ENCODE measurements around the gene TMEM141.
"Not testable (repeated sequence)": the region's sequence is repeated elsewhere in the genome, so short reads cannot be mapped to it uniquely, and the experiment has no call there.

The TMEM141 gene

DNA sequence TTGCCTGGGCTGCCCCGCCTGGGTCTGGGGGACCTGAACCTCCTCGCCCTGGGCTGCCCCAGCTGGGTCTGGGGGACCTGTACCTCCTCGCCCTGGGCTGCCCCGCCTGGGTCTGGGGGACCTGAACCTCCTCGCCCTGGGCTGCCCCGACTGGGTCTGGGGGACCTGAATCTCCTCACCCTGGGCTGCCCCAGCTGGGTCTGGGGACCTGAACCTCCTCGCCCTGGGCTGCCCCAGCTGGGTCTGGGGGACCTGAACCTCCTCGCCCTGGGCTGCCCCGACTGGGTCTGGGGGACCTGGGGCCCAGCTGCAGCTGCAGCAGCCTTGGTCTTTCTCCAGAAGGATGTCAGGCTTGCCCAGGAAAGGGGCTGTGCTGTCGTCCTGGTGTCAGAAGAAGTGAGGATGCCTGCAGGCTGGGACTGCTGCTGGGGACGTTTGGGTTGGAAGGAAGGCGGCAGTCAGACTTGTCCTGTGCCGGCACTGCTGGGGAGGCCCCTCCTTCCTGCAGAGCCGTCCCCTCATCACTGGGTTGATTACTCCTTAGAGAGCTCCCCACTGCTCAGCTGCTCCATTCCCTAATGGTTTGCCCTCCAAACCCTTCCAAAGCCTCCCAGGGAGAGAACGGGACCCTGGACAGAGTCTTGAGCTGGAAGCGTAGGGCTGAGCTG lies 42.4 kb downstream of the TMEM141 start:
- DNase-seq (ENCODE audit: low read depth, low spot score) = not testable (repeated sequence)

DNA sequence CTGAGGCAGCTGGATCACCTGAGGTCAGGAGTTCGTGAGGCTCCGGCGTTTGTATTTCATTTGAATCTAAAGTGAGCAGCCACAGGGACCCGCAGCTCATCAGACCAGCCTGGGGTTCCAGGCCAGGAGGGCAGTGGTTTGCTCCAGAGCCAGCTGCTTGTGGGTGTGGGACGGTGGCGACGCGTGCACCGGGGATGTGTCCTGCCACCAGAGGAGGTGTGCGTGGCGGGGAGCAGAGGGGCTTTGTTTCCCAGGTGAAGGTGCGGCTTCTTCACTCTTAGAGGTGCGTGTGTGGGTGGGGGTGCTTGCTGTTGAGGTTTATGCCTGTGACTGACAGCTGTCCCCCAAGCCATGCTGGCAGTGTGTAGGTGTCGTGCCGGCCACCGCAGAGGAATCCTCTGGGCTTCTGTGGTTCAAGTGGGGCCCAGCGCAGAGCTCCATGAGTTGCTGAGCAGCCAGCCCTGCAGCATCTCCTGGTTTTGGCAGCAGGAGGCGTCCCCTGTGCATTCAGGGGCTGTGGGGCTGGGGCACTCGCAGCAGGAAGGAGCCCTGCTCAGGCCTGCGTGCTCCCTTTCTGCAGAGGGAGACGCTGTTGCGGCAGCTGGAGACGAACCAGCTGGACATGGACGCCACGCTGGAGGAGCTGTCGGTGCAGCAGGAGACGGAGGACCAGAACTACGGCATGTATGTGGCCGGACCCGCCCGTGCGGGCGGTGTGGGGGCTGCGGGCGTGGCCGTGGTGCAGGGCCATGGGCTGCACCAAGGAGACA lies 44.2 kb downstream of the TMEM141 start:
- no peak for DNase-seq (ENCODE audit: low read depth, low spot score)

DNA sequence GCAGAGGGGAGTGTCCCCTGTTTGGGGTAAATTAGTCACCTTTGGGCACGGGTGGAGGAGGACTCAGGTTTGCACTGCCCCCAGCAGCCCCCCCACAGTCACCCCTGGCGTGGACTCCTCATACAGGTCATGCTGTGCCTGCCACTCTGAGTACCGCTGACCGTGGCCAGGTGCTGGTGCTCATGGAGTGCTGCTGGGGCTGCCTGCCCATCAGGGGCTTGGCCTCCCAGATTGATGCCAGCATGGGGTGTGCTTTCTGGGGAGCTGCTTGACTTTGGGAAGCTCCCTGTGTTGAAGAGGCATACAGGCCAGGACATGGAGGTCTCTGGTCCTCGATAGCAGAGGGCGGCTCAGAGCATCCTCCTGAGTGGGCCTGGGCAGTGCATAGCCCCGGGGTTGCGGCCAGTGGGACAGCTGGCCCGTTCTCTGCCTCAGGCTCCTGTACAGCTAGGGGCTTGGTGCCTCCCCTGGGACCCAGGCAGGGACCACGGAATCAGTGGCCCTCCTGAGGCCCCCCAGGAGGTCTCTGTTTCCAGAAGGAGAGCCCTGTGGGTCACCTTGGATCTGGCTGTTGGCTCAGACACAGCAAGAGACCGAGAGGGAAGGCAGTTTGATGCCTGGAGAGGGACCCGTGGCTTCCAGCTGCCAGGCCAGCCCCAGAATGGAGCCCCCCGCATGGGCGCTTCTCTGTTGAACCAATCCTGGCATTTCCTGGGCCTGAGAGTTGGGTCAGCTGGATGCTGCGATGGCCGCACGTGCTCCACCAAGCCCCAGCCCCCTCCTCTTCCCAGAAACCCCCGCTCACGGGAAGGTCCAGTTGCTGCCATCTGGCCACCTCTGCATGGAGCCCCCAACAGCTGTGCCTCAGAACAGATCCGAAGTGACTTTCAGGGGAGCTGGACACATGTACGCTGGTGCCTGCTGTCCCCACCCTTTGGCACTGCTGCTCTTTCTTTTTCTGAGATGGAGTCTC lies 45.1 kb downstream of the TMEM141 start:
- DNase-seq (ENCODE audit: low read depth, low spot score) = no peak

DNA sequence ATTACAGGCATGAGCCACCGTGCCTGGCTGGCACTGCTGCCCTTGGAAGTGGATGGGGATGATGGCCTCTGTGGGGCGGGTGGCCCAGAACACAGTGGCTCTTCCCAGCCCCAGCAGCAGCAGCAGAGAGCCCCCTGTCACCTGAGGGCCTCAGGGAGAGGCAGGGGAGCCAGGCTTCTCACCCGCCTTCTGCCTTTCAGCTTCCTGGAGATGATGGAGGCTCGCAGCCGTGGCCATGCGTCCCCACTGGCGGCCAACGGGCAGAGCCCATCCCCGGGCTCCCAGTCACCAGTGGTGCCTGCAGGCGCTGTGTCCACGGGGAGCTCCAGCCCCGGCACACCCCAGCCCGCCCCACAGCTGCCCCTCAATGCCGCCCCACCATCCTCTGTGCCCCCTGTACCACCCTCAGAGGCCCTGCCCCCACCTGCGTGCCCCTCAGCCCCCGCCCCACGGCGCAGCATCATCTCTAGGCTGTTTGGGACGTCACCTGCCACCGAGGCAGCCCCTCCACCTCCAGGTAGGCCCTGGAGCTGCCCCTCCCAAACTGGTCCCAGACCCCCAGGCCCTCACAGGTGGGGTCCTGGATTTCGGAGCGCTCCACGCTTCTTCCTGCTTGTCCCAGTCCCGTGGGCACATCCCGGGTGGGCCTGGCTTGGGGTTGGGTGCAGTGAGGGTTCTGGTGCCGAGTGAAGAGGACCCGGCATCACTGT lies 46.2 kb downstream of the TMEM141 start:
- DNase-seq (ENCODE audit: low read depth, low spot score) = no peak

DNA sequence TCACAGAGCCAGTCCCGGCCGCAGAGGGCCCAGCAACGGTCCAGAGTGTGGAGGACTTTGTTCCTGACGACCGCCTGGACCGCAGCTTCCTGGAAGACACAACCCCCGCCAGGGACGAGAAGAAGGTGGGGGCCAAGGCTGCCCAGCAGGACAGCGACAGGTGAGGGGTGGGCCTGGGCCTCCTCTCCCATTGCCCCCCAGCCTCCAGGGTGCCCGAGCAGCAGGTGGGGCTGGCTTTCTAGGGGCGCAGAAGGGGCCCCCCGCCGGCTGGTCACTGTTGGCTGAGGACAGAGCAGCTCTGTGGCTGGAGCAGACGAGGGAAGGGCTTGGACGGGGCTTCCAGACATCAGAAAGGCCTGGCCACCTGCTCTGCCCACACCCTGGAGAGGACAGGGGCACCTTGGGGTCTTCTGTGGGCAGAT lies 46.7 kb downstream of the TMEM141 start:
- DNase-seq (ENCODE audit: low read depth, low spot score) = not testable (repeated sequence)

DNA sequence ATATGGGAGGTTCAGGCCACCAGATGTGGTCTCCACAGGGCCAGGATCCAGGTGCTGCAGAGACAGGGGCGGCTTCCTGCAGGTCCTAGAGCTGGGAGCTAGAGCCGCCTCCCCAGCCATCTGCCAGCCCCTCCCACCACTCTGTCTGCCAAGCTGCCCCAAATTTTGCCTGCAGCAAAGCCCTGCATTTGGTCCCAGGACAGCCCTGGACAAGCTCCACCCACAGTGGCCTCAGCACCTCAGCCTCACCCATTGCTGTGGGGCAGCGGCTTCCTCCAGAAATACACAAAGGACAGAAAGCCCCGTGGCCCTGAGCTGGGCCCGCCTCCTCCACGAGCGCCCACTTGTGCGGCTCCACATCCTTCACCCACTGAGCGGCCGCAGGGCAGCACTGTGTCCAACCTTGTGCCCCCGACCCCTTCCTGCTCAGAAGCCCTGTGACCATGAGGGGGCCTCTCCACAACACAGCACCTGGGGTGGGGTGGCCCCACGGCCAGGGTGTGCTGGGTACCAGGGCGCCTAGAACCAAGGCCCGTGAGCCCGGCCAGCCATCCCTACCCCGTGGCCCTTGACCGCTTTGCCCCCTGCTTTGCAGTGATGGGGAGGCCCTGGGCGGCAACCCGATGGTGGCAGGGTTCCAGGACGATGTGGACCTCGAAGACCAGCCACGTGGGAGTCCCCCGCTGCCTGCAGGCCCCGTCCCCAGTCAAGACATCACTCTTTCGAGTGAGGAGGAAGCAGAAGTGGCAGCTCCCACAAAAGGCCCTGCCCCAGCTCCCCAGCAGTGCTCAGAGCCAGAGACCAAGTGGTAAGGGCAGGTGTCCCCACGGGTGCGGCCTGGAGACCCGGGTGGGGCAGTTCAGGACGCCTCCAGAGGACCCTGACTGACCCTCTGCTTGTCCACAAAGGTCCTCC lies 47.4 kb downstream of the TMEM141 start:
- DNase-seq (ENCODE audit: low read depth, low spot score) = no peak

DNA sequence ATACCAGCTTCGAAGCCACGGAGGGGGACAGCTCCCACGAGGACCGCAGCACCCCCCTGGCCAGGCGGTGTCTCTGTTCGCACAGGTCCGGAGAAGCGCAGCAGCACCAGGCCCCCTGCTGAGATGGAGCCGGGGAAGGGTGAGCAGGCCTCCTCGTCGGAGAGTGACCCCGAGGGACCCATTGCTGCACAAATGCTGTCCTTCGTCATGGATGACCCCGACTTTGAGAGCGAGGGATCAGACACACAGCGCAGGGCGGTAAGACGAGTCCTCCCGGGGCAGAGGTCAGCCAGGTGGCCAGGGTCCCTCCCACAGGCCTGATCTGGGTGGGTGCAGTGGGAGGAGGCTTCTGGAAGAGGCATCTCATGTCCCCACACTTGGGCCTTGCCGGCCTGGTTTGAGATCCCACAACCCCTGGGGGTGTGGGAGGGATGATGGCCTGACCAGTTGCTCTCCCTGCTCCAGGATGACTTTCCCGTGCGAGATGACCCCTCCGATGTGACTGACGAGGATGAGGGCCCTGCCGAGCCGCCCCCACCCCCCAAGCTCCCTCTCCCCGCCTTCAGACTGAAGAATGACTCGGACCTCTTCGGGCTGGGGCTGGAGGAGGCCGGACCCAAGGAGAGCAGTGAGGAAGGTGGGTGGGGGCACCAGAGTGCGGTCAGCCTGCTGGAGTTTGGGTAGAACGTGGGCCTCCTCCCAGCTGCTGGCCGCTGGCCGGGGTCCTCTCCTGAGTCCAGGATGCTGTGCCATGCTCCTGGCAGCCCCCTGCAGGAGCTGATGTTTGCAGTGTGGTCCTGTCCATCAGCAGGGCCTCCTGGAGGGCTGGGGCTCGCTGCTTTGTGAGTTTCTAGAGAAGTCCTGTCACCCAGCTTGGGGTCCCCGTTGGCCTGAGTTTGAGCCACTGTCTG lies 48.3 kb downstream of the TMEM141 start:
- DNase-seq (ENCODE audit: low read depth, low spot score) = no peak

DNA sequence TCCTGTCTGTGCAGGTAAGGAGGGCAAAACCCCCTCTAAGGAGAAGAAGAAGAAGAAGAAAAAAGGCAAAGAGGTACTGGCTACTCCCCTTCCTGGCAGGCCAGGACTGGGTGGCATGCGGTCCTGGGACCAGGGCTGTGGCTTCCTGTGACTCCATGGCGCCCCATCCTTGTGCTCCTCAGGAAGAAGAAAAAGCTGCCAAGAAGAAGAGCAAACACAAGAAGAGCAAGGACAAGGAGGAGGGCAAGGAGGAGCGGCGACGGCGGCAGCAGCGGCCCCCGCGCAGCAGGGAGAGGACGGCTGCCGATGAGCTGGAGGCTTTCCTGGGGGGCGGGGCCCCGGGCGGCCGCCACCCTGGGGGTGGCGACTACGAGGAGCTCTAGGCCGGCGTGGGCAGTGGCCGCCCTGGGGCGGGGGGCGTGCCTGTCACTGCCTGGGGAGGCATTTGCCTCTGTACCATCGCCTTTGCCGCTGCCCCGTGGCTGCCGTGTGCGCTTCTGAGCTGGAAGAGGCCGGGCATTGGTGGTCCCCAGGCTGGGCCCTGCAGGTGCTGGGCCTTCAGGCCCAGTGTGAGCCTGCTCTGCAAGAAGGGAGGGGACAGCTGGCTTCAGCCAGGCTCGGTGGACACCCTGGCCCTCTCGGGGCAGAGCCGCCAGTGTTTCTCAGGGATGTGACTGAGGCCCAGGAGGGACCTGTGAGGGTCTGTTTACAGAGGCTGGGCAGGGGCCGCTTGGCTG lies 49.2 kb downstream of the TMEM141 start:
- no peak for DNase-seq (ENCODE audit: low read depth, low spot score)

DNA sequence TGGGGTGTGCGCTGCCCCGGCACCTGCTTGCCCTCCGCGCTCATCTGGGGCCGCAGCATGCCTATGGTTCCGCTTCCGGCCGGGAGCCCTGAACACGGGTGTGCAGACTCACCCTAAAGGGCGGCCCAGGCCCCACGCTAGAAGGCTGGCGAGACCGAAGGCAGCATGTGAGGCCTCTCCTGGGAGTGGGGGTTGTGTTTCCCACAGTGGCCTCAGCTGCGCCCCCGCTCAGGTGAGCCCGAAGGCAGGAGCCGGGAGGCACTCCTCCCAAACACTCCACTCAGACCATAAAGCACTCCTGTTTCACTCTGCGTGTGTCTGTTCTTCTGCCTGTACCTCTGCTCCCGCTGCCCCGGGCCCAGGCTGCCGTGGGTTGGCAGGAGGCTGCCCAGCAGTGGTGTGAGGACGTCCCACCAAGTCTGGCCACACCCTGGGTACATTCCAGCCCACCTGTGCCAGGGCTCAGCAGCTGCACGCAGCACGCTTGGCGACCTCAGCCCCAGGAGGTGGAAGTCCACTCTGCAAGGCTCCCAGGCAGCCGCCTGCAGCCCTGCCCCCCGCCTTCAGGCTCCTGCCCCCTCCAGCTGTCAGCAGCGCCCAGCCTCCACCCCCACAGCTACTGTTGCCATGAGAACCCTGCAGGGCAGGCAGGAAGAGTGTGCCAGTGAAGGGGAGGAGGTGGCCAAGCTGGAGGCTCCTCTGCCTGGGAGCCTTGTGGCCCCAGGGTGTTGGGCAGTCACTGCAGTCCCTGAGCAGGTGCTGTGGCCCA lies 49.9 kb downstream of the TMEM141 start:
- DNase-seq (ENCODE audit: low read depth, low spot score) = peak; percentile 44

DNA sequence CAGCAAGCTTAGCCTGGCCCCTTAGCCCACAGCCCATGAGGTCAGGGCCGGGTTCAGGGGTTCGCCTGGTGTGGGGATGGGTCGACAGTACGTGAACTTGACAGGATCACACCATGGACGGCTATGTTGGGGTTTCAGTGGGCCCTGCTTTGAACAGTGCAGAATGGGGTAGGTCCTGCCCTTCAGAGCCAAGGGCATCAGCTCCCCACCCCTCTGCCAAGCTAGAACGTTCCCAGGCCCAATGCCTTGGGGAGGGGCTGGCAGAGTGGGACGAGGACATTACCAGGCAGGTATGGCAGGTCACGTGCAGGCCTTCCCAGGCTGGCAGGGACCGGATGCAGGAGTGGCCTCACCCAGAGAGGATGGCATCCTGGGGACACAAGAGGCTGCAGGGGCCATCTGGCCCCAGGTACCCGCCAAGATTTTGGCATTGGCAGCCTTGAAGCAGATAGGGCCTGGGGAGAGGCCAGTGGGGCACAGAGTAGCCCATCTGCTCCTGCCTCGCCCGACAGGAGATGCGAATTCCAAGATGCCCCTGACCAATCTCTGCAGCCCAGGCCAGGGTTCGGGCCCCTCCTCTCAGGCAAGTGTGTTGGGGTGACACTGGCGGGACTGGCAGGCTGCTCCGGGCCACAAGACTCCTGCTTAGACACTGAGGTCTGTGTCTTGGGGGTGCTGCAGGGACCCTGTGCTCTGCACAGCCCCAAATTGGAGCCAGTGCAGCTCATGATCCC lies 50.7 kb downstream of the TMEM141 start:
- DNase-seq (ENCODE audit: low read depth, low spot score) = not testable (repeated sequence)

DNA sequence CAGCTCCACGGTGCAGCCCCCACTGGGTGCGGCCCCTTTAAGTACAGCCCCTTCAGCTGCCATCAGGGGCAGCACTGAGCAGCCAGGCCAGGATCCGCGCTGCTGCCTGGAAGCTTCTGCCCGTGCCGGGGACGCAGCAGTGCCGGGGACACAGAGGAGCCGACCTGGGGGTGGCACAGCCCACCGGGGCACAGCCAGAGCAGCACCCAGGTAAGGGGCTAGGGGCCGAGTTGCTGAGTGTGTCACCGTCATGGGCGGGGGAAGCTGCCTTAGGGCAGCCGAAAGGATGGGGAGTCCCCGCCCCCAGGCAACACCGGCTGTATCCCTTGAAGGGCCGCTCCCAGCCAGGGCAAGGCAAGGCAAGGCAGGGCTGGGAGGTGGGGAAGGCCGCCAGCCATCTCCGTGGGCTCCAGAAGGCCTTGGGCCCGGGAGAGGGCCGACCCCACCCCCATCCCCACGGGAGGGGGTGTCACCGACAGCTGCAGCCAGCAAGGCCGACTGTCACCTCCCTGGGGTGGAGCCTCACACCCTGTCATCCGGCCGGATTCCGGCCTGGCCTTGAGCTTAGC lies 51.3 kb downstream of the TMEM141 start, which contains the start of gene AJM1:
Gene AJM1 (plus strand): TSS at position 99 of the 569 bp plus-strand sequence. CDS start 1,937 bp downstream, outside the sequence.
- DNase-seq (ENCODE audit: low read depth, low spot score) = not testable (repeated sequence)

Data from brain pericyte (primary cell).